KOPT-K1 (cell line): Measurements from ENCODE around the gene ANKRD10.
"Not testable (repeated sequence)": the region's sequence is repeated elsewhere in the genome, so short reads cannot be mapped to it uniquely, and the experiment has no call there.

Experiments
- H3K27ac ChIP-seq: fragments of 200-600 bp; sonication (generic); 2 replicates; pipeline ENCODE4 v1.5.1; 2016; ENCODE audit warnings: antibody characterized with exemption, mild to moderate bottlenecking, low read depth, low read length; ENCODE audit not compliant: poor library complexity, severe bottlenecking
- H3K36me3 ChIP-seq: fragments of 200-600 bp; sonication (generic); 2 replicates; pipeline ENCODE4 v1.5.1; 2017; ENCODE audit warnings: antibody characterized with exemption, mild to moderate bottlenecking, low read length, moderate library complexity; ENCODE audit not compliant: insufficient read depth
- H3K9me3 ChIP-seq: fragments of 200-600 bp; sonication (generic); 2 replicates; pipeline ENCODE4 v1.5.1; 2017; ENCODE audit warnings: antibody characterized with exemption, low read length, mild to moderate bottlenecking; ENCODE audit not compliant: insufficient read depth, poor library complexity, severe bottlenecking

The ANKRD10 gene

GRCh38 chr13:110950819-110951570, 36.1 kb upstream of the ANKRD10 start:
- H3K36me3 ChIP-seq: no peaks in the 10 kb centered on the region
- H3K9me3 ChIP-seq: no peaks in the 10 kb centered on the region
- H3K27ac ChIP-seq: no peak overlapping the region

DNA sequence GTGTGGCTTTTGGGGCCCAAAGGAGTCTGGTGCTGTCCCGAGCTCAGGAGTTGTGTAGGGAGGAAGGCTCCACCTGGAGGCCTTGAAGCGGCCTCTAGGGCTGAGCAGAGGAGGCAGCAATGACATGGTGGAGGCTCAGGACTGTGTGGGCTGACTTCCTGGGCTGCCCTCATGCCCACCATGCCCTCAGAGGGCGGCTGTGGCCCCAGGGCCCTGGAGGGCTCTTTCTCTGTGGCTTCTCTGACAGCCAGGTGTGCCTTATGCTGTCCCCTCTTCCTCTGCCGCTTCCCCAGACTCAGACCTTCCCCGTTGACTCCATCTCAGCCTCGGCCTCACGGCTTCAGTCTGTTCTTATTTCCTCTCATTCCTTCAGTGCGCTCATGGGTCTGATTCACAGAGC, 35.5 kb upstream of the ANKRD10 start:
- H3K27ac ChIP-seq: no peak overlapping the region
- no peaks in the 10 kb centered on the region for H3K36me3 ChIP-seq
- no peaks in the 10 kb centered on the region for H3K9me3 ChIP-seq

- H3K9me3 ChIP-seq: no peaks in the 10 kb centered on the region
- H3K36me3 ChIP-seq: no peaks in the 10 kb centered on the region
- H3K27ac ChIP-seq: no peak overlapping the region
These were observed 34.8 kb upstream of the ANKRD10 start for GRCh38 chr13:110949628-110950027.

- H3K36me3 ChIP-seq: no peaks in the 10 kb centered on the region
- H3K27ac ChIP-seq: no peak overlapping the region
- H3K9me3 ChIP-seq: no peaks in the 10 kb centered on the region
These were observed 34.2 kb upstream of the ANKRD10 start for GRCh38 chr13:110949116-110949515.

DNA sequence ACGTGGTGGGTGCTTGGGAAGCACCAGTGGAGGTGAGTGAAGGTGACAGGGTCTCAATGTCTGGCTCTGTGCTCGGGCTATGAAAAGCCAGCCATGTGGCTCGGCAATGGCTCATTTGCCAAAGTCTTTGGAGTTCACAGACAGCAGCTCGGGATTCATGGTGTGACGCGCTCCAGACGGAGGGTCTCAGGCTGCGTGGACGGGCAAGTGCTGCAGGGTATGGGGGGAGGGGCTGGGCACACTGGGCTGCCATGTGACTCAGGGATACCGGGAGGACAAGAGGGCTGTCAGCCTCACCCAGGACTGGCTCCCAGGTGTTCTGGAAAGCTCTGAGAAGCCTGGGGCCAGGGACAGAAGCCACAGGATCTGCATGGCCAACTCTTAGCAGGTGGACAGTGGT, 32.5 kb upstream of the ANKRD10 start:
- not testable (repeated sequence) for H3K27ac ChIP-seq, H3K36me3 ChIP-seq, H3K9me3 ChIP-seq

- Histone ChIP-seq H3K27ac (no peak overlapping the region), H3K36me3 (no peaks in the 10 kb centered on the region), H3K9me3 (no peaks in the 10 kb centered on the region)
These were observed 31.2 kb upstream of the ANKRD10 start for GRCh38 chr13:110945928-110946570.

DNA sequence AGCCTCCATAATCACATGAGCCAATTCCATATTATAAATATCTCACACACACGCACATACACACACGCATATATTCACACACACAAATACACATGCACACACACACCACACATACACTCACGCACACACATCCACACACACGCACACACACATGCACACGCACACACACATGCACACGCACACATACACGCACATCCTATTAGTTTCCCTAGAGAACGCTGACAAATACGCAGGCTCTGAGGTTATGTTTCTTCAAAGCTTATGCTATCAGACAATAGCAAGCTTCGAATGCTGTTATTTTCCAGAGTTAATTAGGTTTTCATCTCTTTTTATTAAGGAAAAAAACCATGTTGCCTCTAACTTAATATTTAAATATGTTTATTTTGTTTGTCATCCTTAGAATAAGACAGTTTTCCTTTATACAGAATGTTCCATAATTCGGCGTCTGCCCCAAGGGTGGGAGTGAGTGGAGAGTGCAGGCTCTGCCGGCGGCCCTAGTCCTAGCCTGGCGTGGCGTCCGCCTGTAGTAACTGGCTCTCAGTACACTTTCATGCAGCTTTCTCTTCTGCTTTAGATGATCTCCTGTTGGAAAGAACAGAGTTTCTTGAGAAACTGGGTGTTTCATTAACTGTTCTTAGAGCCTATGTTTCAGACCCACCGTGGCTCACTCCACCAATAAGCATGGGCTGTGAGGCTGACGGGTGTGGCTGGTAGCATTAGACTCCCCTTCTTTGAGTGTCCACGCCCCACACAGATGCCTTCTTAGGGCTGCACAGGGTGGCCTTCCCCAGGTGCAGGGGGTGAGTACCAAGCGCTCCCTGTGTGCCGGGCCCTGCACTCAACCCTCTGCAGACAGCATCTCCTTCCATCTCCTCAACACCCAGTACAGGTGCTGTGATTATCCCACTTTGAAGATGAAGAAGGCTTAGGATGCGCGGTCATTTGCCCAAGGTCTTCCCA, 30.4 kb upstream of the ANKRD10 start:
- Histone ChIP-seq H3K9me3 (no peaks in the 10 kb centered on the region), H3K27ac (no peak overlapping the region), H3K36me3 (no peaks in the 10 kb centered on the region)

DNA sequence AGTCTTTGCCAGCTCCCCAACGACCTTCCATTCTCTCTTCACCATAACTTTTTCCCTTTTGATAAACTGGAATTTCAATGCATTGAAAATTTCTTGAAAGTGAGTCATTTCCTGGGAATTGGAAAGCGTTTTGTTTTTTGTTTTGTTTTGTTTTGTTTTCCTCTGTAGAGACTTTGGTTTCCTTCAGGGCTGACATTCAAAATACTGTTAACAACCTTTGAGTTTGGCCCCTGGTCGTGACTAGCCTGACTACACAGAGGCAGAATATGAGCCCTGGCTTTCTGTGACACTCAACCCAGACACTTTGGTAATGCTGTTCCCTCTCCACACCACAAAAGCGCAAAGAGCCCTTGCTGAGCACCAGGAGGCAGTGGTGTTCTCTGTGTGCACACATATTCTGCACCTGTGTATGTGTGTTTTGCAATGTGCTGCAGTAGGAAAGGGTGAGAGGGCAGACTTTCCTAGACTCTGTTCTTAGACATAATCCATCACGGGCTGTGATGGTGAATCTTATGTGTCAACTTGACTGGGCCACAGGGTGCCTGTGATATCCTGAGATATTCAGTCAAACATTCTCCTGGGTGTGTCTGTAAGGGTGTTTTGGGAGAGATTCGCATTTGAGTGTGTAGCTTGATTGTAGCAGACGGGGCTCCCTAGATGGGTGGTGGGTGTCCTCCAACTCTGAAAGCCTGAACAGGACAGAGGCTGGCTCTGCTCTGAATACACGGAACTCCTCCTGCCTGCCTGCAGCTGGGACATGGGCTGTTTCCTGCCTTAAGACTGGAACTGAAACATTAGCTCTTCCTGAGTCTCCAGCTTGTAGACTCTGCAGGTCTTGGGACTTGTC, 29.5 kb upstream of the ANKRD10 start:
- Histone ChIP-seq H3K27ac (no peak overlapping the region), H3K9me3 (no peaks in the 10 kb centered on the region), H3K36me3 (no peaks in the 10 kb centered on the region)

GRCh38 chr13:110942248-110942981, 27.5 kb upstream of the ANKRD10 start:
- Histone ChIP-seq H3K9me3 (no peaks in the 10 kb centered on the region), H3K36me3 (no peaks in the 10 kb centered on the region), H3K27ac (no peak overlapping the region)

DNA sequence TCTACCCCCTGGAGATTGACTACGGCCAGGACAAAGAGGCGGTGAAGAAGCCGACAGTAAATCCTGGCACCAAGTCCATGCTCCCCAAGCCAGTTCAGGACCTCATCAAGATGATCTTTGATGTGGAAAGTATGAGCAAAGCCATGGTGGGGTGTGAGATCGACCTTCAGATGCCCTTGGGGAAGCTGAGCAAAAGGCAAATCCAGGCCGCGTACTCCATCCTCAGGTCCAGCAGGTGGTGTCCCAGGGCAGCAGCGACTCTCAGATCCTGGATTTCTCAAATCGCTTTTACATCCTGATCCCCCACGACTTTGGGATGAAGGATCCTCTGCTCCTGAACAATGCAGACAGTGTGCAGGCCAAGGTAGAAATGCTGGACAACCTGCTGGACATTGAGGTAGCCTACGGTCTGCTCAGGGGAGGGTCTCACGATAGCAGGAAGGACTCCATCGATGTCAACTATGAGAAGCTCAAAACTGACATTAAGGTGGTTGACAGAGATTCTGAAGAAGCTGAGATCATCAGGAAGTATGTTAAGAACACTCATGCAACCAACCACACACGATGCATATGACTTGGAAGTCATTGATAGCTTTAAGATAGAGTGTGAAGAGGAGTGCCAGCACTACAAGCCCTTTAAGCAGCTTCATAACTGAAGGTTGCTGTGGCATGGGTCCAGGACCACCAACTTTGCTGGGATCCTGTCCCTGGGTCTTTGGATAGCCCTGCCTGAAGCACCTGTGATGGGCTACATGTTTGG, 24.0 kb upstream of the ANKRD10 start:
- H3K27ac ChIP-seq: no peak overlapping the region
- no peaks in the 10 kb centered on the region for H3K36me3 ChIP-seq
- H3K9me3 ChIP-seq: peaks cover 10% of the 10 kb centered on the region

- H3K9me3 ChIP-seq: peaks cover 21% of the 10 kb centered on the region
- H3K36me3 ChIP-seq: no peaks in the 10 kb centered on the region
- H3K27ac ChIP-seq: no peak overlapping the region
These were observed 22.8 kb upstream of the ANKRD10 start for GRCh38 chr13:110937511-110938285.

DNA sequence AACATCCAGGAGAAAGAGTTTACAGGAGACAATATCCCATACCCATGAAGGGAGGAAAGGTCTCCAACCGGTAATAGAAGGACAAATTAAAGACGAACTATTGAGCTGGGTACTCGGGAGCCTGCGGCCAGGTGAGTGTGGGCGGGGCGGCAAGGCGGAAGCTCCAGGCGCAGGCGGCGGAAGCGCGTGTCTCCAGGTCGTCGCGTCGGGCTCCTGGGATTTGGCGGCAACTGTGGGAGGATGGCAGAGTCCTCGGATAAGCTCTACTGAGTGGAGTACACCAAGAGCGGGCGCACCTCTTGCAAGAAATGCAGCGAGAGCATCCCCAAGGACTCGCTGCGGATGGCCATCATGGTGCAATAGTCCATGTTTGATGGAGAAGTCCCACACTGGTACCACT, 21.6 kb upstream of the ANKRD10 start:
- Histone ChIP-seq H3K9me3 (peaks cover 27% of the 10 kb centered on the region), H3K36me3 (no peaks in the 10 kb centered on the region), H3K27ac (no peak overlapping the region)

- H3K36me3 ChIP-seq: no peaks in the 10 kb centered on the region
- H3K27ac ChIP-seq: no peak overlapping the region
- H3K9me3 ChIP-seq: peaks cover 33% of the 10 kb centered on the region
These were observed 17.7 kb upstream of the ANKRD10 start for GRCh38 chr13:110932588-110932987.
